ENCODE results near the gene ZNF428.
"Not testable (repeated sequence)": the region's sequence is repeated elsewhere in the genome, so short reads cannot be mapped to it uniquely, and the experiment has no call there.

The ZNF428 gene

DNA sequence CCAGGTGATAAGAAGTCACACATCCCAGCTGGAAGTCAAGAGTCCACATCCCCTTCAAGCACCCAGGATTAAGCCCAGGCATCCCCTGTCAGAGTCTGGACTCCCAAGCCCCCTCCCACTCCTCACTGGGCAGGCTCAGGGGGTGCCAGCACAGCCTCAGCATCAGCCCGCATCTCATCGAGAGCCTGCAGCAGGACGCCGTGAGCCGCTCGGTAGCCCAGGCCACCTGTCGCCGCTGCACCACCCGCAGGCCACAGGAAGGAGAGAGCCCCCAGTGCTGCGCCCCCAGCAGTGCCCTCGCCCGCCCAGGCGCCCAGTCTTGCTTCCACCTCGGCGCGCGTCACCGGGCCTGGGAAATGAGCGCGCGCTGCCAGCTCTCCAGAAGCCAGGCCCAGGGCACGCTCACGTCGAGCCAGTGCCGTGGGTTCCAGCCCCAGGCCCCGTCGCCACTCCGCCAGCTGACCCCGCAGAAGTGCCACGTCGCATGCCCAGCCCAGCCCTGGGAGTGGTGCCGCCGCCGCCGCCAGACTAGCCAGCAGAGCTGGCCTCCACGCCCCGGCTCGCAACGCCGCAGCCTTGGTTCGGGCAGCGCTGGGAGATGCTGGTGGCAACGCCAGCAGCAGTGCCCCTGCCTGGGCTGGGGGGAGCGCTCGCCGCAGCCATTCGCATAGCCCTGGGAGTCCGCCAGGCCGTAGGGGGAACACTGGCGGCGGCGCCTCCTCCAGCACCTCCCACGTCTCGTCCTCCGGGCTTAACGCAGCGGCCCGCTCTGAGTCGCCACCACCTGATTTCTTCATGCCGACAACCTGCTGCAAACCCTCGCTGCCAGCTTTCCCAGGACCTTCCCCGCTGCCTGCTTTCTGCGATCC lies 27.3 kb downstream of the ZNF428 start:
- no peaks in the 10 kb centered on the region for H3K9me3 ChIP-seq (ENCODE audit: low read length)
- no peak overlapping the region for H3K4me3 ChIP-seq (ENCODE audit: low read length)
- H3K27me3 ChIP-seq (ENCODE audit: insufficient read depth, low read length): no peaks in the 10 kb centered on the region
- H3K4me1 ChIP-seq (ENCODE audit: insufficient read depth, low read length): peaks cover 15% of the 10 kb centered on the region
- peaks cover 38% of the 10 kb centered on the region for H3K36me3 ChIP-seq (ENCODE audit: insufficient read depth, low read length)
- H2AFZ ChIP-seq (ENCODE audit: low read depth, low read length): no peak overlapping the region

DNA sequence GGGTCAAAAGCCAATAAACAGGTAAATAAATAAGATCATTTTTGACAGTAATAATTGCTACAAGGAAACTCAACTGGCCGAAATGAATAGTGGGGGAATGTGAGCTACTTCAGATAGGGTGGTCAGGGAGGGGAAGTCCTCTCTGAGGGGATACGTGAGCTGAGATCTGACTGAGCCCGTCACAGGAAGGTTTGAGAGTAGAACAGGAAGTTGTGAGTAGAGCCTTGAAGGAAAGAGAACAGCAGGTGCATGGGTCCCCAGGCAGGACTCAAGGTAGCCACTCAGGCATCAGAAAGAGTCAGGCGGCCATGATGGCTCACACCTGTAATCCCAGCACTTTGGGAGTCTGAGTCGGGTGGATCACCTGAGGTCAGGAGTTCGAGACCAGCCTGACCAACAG lies 29.8 kb downstream of the ZNF428 start:
- H3K36me3 ChIP-seq (ENCODE audit: insufficient read depth, low read length): peaks cover 43% of the 10 kb centered on the region
- H3K4me3 ChIP-seq (ENCODE audit: low read length): no peak overlapping the region
- no peaks in the 10 kb centered on the region for H3K27me3 ChIP-seq (ENCODE audit: insufficient read depth, low read length)
- H2AFZ ChIP-seq (ENCODE audit: low read depth, low read length): no peak overlapping the region
- no peaks in the 10 kb centered on the region for H3K9me3 ChIP-seq (ENCODE audit: low read length)
- H3K4me1 ChIP-seq (ENCODE audit: insufficient read depth, low read length): peaks cover 6% of the 10 kb centered on the region

DNA sequence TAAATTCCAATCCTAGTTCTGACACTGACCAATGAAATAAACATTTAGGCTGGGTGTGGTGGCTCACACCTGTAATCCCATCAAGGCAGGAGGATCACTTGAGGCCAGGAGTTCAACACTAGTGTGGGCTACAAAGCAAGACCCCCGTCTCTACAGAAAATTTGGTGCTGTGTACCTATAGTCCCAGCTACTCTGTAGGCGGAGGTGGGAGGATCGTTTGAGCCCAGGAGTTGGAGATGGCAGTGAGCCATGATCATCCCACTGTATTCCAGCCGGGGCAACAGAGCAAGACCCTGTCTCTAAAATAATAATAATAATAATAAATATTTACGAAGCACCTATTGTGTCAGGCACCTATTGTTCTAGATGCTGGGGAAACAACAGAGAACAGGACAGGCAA lies 30.2 kb downstream of the ZNF428 start:
- Histone ChIP-seq H3K4me1 (ENCODE audit: insufficient read depth, low read length) (peaks cover 4% of the 10 kb centered on the region), H3K4me3 (ENCODE audit: low read length) (no peak overlapping the region), H3K36me3 (ENCODE audit: insufficient read depth, low read length) (peaks cover 43% of the 10 kb centered on the region), H3K27me3 (ENCODE audit: insufficient read depth, low read length) (no peaks in the 10 kb centered on the region), H3K9me3 (ENCODE audit: low read length) (no peaks in the 10 kb centered on the region), H2AFZ (ENCODE audit: low read depth, low read length) (no peak overlapping the region)

DNA sequence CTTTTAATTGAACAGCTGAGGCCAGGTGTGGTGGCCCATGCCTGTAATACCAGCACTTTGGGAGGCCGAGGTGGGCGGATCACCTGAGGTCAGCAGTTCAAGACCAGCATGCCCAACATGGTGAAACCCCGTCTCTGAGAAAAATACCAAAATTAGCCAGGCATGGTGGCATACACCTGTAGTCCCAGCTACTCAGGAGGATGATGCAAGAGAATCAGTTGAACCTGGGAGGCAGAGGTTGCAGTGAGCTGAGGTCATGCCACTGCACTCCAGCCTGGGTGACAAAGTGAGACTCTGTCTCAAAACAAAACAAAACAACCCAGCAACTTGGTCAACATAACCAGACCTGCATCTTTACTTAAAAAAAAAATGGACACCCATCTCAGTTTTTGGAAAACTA lies 32.4 kb downstream of the ZNF428 start:
- H3K4me3 ChIP-seq (ENCODE audit: low read length); H2AFZ ChIP-seq (ENCODE audit: low read depth, low read length); H3K27me3 ChIP-seq (ENCODE audit: insufficient read depth, low read length); H3K4me1 ChIP-seq (ENCODE audit: insufficient read depth, low read length); H3K9me3 ChIP-seq (ENCODE audit: low read length): not testable (repeated sequence)
- H3K36me3 ChIP-seq (ENCODE audit: insufficient read depth, low read length): peaks cover 23% of the 10 kb centered on the region

DNA sequence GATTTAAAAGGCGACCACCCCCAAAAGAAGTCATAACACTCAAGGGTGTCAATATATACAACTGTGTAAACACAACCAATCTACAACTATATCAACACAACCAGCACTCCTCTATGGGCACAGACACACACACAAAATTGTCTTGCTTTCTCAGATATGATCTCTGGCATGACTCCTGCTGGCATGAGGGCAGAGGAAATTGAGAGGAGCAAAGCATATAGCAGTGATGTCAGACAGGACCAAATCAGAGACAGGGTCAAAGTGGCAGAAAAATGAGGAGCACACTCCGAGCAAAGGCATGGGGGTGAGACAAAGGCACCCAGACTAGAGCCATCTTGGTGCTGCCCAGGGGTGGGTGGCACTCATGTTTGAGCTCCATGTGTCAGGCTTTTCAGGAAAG lies 33.1 kb downstream of the ZNF428 start:
- H2AFZ ChIP-seq (ENCODE audit: low read depth, low read length): no peak overlapping the region
- no peaks in the 10 kb centered on the region for H3K9me3 ChIP-seq (ENCODE audit: low read length)

DNA sequence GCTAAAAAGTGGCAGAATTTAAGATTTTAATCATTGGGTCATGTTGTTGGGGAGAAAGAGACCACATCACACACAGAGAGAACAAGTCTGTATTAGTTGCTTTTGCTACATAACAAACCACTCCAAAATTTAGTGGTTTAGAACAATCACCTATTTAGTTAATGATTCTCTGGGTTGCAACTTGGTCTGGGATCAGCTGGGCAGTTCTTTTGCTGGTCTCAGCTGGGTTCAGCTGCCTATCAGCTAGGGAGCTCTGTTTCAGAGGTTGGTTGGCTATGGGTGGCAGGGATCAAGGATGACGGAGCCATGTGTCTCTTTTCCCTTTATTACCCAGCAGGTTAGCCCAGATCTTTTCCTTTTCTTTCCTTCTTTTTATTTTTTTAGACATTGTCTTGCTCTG lies 34.9 kb downstream of the ZNF428 start:
- Histone ChIP-seq H3K36me3 (ENCODE audit: insufficient read depth, low read length) (peaks cover 11% of the 10 kb centered on the region), H2AFZ (ENCODE audit: low read depth, low read length) (no peak overlapping the region), H3K4me1 (ENCODE audit: insufficient read depth, low read length) (no peaks in the 10 kb centered on the region), H3K4me3 (ENCODE audit: low read length) (no peak overlapping the region), H3K27me3 (ENCODE audit: insufficient read depth, low read length) (no peaks in the 10 kb centered on the region), H3K9me3 (ENCODE audit: low read length) (no peaks in the 10 kb centered on the region)

More for the DNA sequence above, 33.1 kb downstream of the ZNF428 start:
- no peaks in the 10 kb centered on the region for H3K27me3 ChIP-seq (ENCODE audit: insufficient read depth, low read length)
- peaks cover 22% of the 10 kb centered on the region for H3K36me3 ChIP-seq (ENCODE audit: insufficient read depth, low read length)
- H3K4me1 ChIP-seq (ENCODE audit: insufficient read depth, low read length): no peaks in the 10 kb centered on the region
- no peak overlapping the region for H3K4me3 ChIP-seq (ENCODE audit: low read length)

DNA sequence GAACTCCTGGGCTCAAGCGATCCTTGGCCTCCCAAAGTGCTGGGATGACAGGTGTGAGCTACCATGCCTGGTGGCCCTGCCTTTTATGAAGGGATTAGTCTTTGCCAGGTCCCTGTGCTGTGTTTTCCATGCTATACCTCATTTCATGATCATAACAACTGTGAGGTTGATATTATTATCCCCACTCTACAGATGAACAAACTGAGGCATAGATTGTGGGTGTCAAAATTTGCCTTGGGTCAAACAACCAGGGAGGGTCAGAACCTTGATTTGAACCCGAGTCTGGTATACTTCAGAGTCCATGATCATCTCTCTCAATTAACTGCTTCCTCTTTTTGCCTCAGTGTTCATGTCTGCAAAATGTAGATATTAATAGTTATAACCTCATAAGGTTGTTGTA lies 36.9 kb downstream of the ZNF428 start:
- H3K4me1 ChIP-seq (ENCODE audit: insufficient read depth, low read length): no peaks in the 10 kb centered on the region

DNA sequence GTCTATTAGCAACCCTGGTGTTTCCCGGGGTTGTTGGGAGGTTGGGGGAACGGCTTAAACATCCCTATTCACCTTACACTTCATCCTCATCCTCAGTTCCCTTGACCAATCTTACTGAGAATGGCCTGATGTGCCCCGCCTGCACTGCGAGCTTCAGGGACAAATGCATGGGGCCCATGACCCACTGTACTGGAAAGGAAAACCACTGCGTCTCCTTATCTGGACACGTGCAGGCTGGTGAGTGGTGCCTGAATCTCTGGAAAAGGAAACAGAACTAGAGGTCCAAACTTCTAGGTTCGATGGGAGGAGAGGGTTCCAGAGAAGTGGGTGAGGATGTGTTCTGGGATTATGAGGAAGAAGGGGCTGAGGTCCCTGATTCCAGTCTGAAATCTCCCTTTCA lies 38.0 kb downstream of the ZNF428 start:
- Histone ChIP-seq H2AFZ (ENCODE audit: low read depth, low read length) (no peak overlapping the region), H3K4me1 (ENCODE audit: insufficient read depth, low read length) (no peaks in the 10 kb centered on the region), H3K4me3 (ENCODE audit: low read length) (no peak overlapping the region), H3K9me3 (ENCODE audit: low read length) (no peaks in the 10 kb centered on the region), H3K27me3 (ENCODE audit: insufficient read depth, low read length) (no peaks in the 10 kb centered on the region), H3K36me3 (ENCODE audit: insufficient read depth, low read length) (peaks cover 3% of the 10 kb centered on the region)

More for the DNA sequence above, 36.9 kb downstream of the ZNF428 start:
- Histone ChIP-seq H3K36me3 (ENCODE audit: insufficient read depth, low read length) (peaks cover 5% of the 10 kb centered on the region), H3K27me3 (ENCODE audit: insufficient read depth, low read length) (no peaks in the 10 kb centered on the region), H3K9me3 (ENCODE audit: low read length) (no peaks in the 10 kb centered on the region), H3K4me3 (ENCODE audit: low read length) (no peak overlapping the region), H2AFZ (ENCODE audit: low read depth, low read length) (no peak overlapping the region)

DNA sequence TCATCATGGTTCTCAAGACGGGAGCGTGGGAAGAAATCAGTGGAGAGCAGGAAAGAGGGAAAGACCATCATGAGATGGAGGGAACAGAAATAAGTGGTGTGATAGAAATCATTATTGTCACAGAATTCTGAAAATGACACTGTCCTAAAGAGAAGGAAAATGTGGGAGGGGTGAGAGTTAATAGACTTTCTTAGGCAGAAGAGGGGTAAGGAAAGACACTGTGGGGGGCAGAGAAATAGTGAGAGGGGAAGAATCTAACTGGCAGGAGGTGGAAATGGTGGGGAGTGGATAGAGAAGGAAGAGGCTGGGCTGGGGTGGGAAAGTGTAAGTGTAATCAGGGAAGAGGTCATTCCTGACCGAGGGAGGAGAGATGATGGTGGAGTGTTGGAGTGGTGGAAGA lies 40.6 kb downstream of the ZNF428 start:
- H3K9me3 ChIP-seq (ENCODE audit: low read length): no peaks in the 10 kb centered on the region
- H2AFZ ChIP-seq (ENCODE audit: low read depth, low read length): no peak overlapping the region
- no peak overlapping the region for H3K4me3 ChIP-seq (ENCODE audit: low read length)

DNA sequence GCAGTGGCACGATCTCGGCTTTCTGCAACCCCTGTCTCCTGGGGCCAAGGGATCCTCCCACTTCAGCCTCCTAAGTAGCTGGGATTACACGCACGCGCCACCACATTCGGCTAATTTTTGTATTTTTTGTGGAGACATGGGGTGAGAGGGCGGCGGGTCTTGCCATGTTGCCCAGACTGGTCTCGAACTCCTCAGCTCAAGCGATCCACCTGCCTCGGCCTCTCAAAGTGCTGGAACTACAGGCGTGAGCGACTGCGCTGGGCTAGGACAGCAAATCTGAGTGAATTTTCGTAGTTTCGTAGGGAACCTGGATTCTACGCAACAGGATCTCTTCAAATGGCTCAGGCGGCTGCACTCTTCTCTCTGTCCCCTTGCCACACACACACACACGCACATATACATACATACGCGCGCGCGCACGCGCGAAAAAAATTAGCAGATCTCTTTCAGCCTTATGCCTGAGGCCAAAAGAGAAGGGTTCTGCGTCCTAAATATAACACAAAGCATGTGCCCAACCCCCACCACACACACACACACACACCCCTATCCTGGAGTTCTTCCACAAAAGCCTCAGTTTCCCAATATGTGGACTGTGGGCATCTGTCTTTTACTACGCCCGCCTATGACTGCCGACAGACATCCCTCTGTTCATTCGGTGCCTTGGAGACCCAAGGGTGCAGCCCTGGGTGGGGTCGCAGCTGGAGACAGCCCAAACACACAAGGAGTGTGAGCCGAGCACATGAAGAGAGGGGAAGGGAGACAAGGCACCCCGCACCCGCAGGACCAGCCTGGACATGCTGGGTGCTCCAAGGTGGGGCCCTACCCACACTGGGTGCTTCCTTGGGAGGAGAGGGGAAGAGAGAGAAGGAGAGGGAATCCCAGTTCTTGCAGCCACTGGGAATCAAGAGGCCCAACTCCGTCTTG lies 43.2 kb downstream of the ZNF428 start:
- Histone ChIP-seq H3K4me3 (ENCODE audit: low read length) (peak overlapping the region; percentile 30), H3K27me3 (ENCODE audit: insufficient read depth, low read length) (no peaks in the 10 kb centered on the region), H3K4me1 (ENCODE audit: insufficient read depth, low read length) (peaks cover 14% of the 10 kb centered on the region), H2AFZ (ENCODE audit: low read depth, low read length) (peak overlapping the region; percentile 84), H3K9me3 (ENCODE audit: low read length) (no peaks in the 10 kb centered on the region), H3K36me3 (ENCODE audit: insufficient read depth, low read length) (peaks cover 18% of the 10 kb centered on the region)

More for the DNA sequence above, 40.6 kb downstream of the ZNF428 start:
- Histone ChIP-seq H3K27me3 (ENCODE audit: insufficient read depth, low read length) (no peaks in the 10 kb centered on the region), H3K4me1 (ENCODE audit: insufficient read depth, low read length) (peaks cover 12% of the 10 kb centered on the region), H3K36me3 (ENCODE audit: insufficient read depth, low read length) (no peaks in the 10 kb centered on the region)

DNA sequence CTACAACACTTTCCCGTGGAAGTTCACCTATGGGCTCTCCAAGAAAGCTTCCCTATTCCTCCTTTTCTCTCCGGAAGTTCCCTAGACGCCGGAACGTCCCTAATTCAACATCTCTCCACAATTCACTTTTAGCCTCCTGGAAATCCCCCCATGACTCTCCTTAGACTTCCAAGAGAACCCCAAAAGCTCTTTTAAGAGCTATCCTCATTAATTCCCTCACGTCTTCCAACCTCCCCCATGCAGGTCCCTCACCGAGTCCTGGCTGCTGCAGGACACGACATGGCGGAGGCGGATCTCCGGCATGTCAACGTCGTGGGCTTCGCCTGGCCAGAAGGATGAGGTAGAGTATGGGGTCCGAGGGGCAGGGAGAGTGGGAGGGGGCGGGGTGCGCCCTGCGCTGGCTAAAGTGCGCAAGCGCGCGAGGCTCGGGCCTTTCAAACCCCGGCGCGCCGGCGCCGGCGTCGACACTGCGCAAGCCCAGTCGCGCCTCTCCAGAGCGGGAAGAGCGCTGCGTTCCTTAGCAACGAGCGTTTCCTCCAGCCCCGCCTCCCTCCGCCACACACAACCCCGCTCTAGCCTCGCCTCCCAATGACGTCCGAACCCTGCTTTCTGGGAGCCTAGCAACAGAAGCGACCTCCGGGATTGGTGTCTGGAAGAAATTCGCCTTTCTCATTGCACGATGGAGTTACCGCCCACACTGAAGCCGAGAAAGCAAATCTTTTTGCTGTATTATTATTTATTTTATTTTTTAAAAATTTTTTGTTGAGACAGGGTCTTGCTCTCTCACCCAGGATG lies 44.1 kb downstream of the ZNF428 start, which contains the start of the genes PINLYP and XRCC1:
Gene PINLYP, plus strand, starts transcription at position 646 of the 795 bp plus-strand sequence. CDS start 1,391 bp downstream, outside the sequence.
Gene XRCC1, minus strand, starts transcription at position 372 of the 795 bp plus-strand sequence. Its CDS starts 69 bp downstream, at position 303.
- peaks cover 14% of the 10 kb centered on the region for H3K4me1 ChIP-seq (ENCODE audit: insufficient read depth, low read length)
- peak within 1 kb of the TSS; percentile 84 for H2AFZ ChIP-seq (ENCODE audit: low read depth, low read length)
- H3K4me3 ChIP-seq (ENCODE audit: low read length): peak within 1 kb of the TSS; percentile 57
- no peaks in the 10 kb centered on the region for H3K27me3 ChIP-seq (ENCODE audit: insufficient read depth, low read length)
- no peaks in the 10 kb centered on the region for H3K9me3 ChIP-seq (ENCODE audit: low read length)
- peaks cover 22% of the 10 kb centered on the region for H3K36me3 ChIP-seq (ENCODE audit: insufficient read depth, low read length)

DNA sequence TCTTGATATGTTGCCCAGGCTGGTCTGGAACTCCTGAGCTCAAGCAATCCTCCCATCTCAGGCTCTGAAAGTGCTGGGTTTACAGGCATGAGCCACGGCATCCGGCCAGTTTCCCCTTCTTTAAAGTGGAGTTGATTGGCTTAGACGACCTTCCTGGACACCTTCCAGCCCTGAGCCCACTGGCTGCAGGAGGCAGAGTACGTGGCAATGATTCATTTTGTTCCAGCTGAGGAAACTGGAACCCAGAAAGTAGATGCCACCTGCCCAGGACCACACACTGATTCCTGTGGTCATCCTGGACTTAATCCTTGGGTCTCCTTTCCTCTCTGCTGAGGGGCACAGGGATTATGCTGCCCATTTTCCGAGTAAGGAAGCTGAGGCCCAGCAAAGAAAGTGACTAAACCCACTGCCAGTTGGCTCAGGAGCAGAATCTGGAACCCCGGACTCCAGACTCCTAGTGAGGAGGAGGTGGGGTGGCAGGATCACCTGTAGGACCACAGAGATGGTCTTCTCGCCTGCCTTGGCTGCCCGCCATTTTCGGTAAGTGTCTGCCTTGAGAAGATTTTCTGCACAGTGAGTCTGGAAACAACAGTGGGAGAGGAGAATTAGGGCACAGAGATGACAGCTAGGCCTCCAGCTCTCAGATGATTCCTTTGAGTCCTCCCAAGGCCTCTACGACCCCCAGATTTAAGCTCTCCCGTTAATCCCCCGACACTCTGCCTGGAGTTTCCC lies 44.8 kb downstream of the ZNF428 start:
- Histone ChIP-seq H3K4me1 (ENCODE audit: insufficient read depth, low read length) (peaks cover 14% of the 10 kb centered on the region), H3K36me3 (ENCODE audit: insufficient read depth, low read length) (peaks cover 24% of the 10 kb centered on the region), H3K27me3 (ENCODE audit: insufficient read depth, low read length) (no peaks in the 10 kb centered on the region), H3K9me3 (ENCODE audit: low read length) (no peaks in the 10 kb centered on the region), H2AFZ (ENCODE audit: low read depth, low read length) (peak overlapping the region; percentile 27), H3K4me3 (ENCODE audit: low read length) (peak overlapping the region; percentile 57)

All from neuron (in vitro differentiated cells).